ENCODE results near the gene MLN.

The MLN gene

GRCh38 chr6:33777398-33778388, 26.1 kb downstream of the MLN start:
- DNase-seq (ENCODE audit: low read depth), result no peak
- H3K4me3 ChIP-seq (ENCODE audit: low read length), result no peak overlapping the region
- TF ChIP-seq CTCF (conservative IDR thresholded peaks at IDR 0.05; ENCODE audit: low read length), result no peak

GRCh38 chr6:33776764-33777163, 27.0 kb downstream of the MLN start:
- DNase-seq (ENCODE audit: low read depth), result no peak
- no peak for TF ChIP-seq CTCF (conservative IDR thresholded peaks at IDR 0.05; ENCODE audit: low read length)
- H3K4me3 ChIP-seq (ENCODE audit: low read length), result no peak overlapping the region

- DNase-seq (ENCODE audit: low read depth), result no peak
- TF ChIP-seq CTCF (conservative IDR thresholded peaks at IDR 0.05; ENCODE audit: low read length), result no peak
- no peak overlapping the region for H3K4me3 ChIP-seq (ENCODE audit: low read length)
These were observed 27.6 kb downstream of the MLN start for GRCh38 chr6:33776186-33776585.

- TF ChIP-seq CTCF (conservative IDR thresholded peaks at IDR 0.05; ENCODE audit: low read length), result no peak
- DNase-seq (ENCODE audit: low read depth), result no peak
These were observed 29.0 kb downstream of the MLN start for GRCh38 chr6:33774774-33775173.

GRCh38 chr6:33772902-33773472, 30.8 kb downstream of the MLN start:
- H3K4me3 ChIP-seq (ENCODE audit: low read length), result no peak overlapping the region
- TF ChIP-seq CTCF (conservative IDR thresholded peaks at IDR 0.05; ENCODE audit: low read length), result no peak
- DNase-seq (ENCODE audit: low read depth), result no peak

More at GRCh38 chr6:33774774-33775173, 29.0 kb downstream of the MLN start:
- H3K4me3 ChIP-seq (ENCODE audit: low read length), result no peak overlapping the region

- no peak for DNase-seq (ENCODE audit: low read depth)
- H3K4me3 ChIP-seq (ENCODE audit: low read length), result no peak overlapping the region
- TF ChIP-seq CTCF (conservative IDR thresholded peaks at IDR 0.05; ENCODE audit: low read length), result no peak
These were observed 31.5 kb downstream of the MLN start for GRCh38 chr6:33772082-33772830.
